HL-60 (cell line): ENCODE data around the gene ZSCAN2.

Source experiments
- CTCF ChIP-seq: IDR thresholded peaks from one replicate; pipeline ENCODE4 v1.5.1; 2011; ENCODE audit warnings: low read length, control low read depth, inconsistent platforms; ENCODE audit not compliant: insufficient read depth
- POLR2AphosphoS5 ChIP-seq: IDR thresholded peaks from 2 replicates; pipeline ENCODE4 v1.6.1; 2012; ENCODE audit warnings: low read depth

- TF ChIP-seq CTCF, result no peak
- no peak for TF ChIP-seq POLR2AphosphoS5
Observed at GRCh38 chr15:84591815-84592214, 9.0 kb upstream of the ZSCAN2 start.
